ENCODE measurements around the gene WDR55.
"Not testable (repeated sequence)": the region's sequence is repeated elsewhere in the genome, so short reads cannot be mapped to it uniquely, and the experiment has no call there.

Gene WDR55

GRCh38 chr5:140647042-140647419 is 17.7 kb upstream of the WDR55 start:
- no peak for DNase-seq

DNA sequence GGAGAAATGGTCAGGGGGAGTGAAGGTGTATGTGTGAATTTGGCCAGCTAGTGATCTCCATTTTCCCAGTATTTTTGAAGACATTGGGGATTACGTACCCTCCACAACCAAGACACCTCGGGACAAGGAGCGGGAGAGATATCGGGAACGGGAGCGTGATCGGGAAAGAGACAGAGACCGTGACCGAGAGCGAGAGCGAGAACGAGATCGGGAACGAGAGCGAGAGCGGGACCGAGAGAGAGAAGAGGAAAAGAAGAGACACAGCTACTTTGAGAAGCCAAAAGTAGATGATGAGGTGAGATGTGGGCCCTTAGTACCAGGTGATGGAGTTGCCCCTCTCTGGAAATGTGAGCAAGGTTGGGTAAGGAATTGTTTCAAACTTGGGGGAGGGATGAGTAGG is 5.8 kb upstream of the WDR55 start:
- DNase-seq, result no peak

- DNase-seq, result not testable (repeated sequence)
Observed at GRCh38 chr5:140660371-140660770, 4.3 kb upstream of the WDR55 start.

- DNase-seq, result no peak
Observed at GRCh38 chr5:140664030-140664358, 710 bp upstream of the WDR55 start.

DNA sequence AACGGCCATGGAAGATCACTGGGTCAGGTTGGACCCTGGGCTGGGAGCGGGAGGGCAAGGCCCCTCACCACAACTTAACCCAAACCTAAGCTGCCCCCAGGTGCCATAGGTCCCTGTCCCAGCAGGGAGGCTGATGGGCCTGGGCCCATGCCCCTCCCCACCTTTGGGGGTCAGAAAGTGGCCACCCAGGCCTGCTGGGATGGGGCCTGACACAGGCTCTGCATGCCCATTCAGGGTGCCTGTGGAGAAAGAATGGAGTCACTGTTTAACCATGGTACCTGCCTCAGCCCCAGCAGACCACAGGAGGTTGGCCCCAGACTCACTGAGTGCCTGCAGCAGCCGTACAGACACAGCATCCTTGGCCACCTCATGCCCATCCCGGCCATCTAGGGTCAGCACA is 6.3 kb downstream of the WDR55 start:
- not testable (repeated sequence) for DNase-seq

- DNase-seq, result no peak
Observed at GRCh38 chr5:140671472-140672125, 6.9 kb downstream of the WDR55 start.

GRCh38 chr5:140672455-140673186 is 7.9 kb downstream of the WDR55 start:
- DNase-seq, result peak; percentile 18

- DNase-seq, result no peak
Observed at GRCh38 chr5:140673187-140673976, 8.7 kb downstream of the WDR55 start, which contains the start of gene DND1. Gene DND1, minus strand, starts transcription at chr5:140673576. Its CDS starts 34 bp downstream, at chr5:140673542.

- DNase-seq, result no peak
Observed at GRCh38 chr5:140674211-140674610, 9.5 kb downstream of the WDR55 start.

GRCh38 chr5:140674629-140675028 is 9.9 kb downstream of the WDR55 start:
- DNase-seq, result no peak

- no peak for DNase-seq
Observed at GRCh38 chr5:140677947-140678346, 13.2 kb downstream of the WDR55 start.

- no peak for DNase-seq
Observed at GRCh38 chr5:140678993-140679392, 14.3 kb downstream of the WDR55 start.

DNA sequence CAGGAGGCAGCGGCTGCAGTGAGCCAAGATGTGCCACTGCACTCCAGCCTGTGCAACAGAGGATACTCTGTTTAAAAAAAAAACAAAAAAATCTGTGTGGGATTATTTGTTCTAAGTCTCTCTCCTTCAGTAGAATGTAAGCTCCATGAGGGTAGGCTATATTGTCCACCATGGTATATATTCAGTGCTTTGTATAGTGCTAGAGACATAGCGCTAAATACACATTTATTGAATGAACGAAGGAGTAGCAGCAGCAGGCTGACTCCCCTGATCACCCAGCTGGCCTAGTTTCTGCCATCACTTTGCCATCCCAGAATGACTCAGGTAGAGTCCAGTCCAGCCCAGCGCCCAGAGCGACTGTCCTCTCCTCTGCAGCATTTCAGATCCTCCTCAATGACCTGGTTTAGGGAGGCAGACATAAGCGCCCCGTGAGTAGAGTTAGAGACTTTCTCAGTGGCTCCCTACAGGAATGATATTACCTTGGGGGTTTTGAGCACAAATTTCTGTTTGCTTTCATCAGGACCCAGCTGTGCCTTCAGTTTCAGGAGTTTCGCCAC is 25.8 kb downstream of the WDR55 start:
- no peak for DNase-seq

DNA sequence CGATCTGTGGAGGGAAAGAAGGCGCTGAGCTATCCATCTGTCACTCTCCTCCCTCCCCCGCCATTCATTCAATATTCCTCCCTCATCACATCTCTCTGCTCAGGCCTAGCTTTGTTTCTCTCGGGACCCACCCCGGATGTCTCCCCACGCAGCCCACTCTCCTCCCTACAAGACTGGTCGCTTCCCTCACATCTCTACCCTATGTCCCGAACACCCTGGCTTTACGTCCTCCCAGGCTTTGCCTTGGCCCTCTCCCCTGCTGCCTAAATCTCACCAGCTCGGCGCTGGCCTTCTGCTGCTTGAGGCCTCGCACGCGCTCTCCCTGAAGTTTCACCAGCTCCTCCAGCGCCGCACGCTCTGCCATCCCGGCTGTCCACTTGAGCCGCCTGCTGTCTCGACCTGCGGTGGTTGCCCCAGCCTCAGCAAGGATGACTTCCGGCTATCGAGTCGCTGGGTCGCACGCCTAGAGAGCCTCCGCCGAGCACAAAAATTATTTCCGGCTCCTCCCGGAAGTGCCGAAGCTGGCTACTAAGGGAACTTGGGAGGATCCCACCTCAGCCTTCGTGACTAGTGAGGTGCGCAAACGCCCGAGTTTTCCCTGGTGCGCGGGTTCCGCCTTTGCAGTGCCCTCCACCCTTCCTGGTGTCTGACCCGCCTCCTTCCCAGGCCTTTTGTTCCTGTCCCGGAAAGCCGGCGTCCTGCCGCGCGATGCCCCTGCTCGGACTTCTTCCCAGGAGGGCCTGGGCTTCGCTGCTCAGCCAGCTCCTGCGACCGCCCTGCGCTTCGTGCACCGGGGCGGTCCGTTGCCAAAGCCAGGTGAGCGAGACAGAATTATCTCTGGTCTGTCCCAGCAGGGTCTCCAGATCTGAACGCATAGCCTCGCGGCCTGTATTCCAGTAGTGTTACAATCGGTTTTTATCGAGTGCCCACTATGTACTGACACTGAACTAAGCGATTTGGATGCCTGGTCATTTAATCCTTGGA is 26.5 kb downstream of the WDR55 start, which contains the start of the genes HARS1 and HARS2:
HARS1 (minus strand) TSS at position 430 of the 984 bp plus-strand sequence; CDS start at position 364, 66 bp downstream.
HARS2 (plus strand) TSS at position 515 of the 984 bp plus-strand sequence; CDS start at position 709, 194 bp downstream.
- peak; percentile 95 for DNase-seq

- no peak for DNase-seq
Observed at GRCh38 chr5:140694276-140694675, 29.6 kb downstream of the WDR55 start.

- no peak for DNase-seq
Observed at GRCh38 chr5:140696891-140697492, 32.3 kb downstream of the WDR55 start.

DNA sequence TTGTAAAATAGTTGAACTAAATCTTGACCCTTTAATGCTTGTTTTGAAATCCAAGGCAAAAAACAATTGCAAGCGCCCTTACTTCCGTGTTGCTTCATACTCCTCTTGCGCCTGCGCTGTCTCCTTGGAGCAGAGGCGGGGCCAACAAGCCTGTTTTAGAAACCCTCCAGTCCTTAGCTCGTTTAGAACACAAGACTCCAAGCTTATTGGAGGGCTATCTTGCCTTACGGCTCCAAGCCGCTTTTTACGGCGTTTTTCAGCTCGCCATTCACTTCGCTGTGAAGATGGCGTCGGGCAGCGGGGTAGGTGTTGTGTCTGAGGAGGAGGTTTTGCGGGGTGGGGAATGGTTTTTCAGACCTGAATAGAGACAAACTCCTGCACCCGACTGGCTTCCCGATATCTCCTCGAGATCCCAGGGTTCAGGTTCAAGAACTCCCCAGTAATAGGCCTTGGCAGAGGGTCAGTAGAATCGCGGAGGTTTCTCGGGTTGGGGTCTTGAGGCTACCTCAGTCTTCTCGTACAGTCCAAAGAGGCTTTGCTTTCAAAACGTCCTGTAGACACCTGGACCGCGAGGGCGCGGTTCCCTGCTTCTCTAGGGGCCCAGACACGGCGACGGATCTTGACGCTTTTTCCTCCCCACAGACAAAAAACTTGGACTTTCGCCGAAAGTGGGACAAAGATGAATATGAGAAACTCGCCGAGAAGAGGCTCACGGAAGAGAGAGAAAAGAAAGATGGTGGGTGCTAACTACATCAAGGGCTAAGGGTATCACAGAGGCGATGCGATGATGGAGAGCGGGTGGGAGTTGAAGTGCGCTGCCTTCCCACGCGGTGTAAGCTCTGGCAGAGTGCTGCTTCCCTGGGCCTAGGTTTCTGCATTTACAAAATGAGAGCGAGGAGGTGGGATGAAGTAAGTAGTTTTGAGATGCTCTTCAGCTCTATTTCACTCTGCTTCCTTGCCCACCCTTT is 35.8 kb downstream of the WDR55 start, which contains the start of gene ZMAT2:
ZMAT2 (plus strand) TSS at position 271 of the 968 bp plus-strand sequence; CDS start at position 285, 14 bp downstream.
- DNase-seq, result peak; percentile 98

GRCh38 chr5:140707812-140708211 is 43.1 kb downstream of the WDR55 start:
- no peak for DNase-seq

DNA sequence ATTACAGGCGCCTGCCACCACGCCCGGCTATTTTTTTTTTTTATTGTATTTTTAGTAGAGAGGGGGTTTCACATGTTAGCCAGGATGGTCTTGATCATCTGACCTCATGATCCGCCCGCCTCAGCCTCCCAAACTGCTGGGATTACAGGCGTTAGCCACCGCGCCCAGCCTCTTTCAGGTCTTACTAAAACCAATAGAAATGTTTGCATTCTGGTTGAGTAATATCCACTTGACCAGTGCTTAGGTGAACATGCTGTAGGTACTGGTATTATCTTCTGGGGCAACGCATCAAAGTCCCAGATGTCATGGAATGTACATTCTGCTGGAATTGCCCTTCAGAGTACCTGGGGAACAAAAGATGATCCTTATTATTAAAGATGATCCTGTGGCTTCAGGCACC is 44.1 kb downstream of the WDR55 start:
- DNase-seq, result not testable (repeated sequence)
